HG03460 (cell line): ENCODE results near the gene LMO1.
A peak's percentile ranks its signal among the peaks of the same experiment; 100 is the strongest.

Experiments
- ATAC-seq: cut with Tn5 transposase; IDR thresholded peaks from one replicate; pipeline ENCODE4 v1.9.1; 2021; ENCODE audit not compliant: unreplicated experiment

The LMO1 gene

DNA sequence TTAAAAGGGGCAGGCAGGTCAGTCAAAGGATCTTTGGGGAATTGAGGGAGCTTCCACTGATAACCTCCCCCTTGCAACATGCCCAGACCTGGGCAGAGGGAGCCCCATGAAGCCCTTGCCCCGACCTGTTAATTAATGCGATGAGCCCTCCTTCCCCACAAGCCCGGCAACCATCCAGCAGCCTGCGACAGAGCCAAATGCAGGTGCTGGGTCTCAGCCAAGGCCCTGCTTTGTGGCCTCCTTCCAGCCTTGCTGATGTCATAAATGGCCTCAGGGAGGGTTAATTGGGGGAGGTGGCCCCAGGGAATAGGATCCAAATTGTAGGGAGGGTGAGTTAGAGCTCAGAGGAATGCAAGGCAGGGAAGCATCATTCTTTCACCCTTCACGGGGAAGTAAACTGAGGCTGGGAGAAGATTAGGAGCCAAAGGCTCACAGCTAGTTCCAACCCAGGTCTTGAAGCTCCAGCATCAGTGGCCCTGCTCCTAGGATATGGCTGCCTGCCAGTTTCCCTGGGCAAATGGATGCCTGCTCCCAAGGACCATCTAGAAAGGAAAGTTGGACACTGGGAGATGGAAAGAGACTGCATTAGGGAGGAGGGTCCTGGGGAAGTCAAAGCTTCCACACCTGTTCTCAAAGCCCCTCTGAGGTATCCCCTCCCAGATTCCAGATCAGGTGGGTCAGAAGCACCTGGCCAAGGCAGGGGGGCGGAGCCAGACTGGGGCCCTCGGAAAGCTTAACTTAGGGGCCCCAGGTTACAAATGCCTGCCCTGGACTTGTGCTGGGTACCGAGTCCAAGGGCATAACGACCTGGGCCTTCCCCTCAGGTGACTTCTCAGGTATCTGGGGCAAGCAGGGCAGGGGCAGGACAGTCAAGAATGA lies 34.1 kb downstream of the LMO1 start:
- no peak for ATAC-seq

DNA sequence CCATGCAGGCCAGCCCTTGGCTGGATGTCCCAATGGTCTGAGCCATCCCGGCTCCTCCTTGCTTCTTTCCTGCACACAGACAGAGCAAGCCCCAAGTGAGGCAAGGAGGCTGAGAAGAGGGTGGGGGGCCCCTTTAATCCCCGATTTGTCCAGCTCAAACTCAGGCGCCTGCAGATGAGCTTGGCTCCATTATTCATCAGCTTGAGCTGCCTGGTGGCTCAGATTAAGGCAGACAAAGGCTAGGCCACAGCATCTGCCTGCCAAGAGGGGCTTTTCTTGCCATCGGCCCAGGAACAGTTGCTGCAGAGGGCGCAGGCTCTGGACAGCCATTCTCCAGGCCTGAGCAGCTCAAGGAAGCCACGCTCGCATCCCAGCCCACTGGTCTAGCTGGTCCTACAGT lies 35.4 kb downstream of the LMO1 start:
- ATAC-seq, result no peak

DNA sequence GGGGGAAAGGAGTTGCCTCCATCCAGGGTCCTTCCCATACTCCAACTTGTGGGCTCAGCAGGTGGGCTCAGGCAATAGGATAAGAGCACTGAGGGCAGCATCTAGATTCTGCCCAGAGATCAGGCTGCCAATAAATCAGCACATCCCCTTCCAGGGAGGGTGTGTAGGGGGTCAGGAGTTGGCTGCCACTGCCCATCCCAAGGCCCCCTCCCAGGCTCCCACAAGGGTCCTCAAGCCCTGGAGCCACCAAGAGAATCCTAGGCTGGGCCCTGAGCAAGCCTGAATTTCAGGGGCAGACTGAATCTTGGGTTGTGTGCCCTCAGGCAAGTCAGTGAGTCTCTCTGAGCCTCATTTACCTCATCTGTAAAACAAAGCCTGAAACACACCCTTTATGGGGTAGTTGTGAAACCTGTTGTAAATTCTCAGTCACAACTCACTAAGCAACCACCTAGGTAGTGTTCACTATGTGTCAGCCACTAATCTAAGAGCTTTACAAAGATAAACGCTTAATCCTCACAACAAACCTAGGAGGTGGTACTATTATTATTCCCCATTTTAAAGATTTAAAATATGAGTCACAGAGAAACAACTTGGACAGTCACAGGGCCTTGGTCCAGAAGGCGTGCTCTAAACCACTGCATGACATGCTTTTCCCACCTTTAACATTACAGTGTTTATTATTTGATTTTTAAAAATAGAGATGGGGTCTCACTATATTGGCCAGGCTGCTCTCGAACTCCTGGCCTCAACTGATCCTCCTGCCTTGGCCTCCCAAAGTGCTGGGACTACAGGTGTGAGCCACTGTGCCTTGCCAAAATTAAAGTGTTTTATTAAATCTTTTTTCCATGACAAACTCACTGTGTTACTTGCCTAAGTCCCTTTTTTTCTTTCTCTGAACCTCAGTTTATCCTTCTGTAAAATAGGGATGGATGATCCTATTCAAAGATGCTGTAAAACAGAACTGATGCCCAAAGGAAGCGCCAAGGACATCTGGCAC lies 36.2 kb downstream of the LMO1 start:
- no peak for ATAC-seq

DNA sequence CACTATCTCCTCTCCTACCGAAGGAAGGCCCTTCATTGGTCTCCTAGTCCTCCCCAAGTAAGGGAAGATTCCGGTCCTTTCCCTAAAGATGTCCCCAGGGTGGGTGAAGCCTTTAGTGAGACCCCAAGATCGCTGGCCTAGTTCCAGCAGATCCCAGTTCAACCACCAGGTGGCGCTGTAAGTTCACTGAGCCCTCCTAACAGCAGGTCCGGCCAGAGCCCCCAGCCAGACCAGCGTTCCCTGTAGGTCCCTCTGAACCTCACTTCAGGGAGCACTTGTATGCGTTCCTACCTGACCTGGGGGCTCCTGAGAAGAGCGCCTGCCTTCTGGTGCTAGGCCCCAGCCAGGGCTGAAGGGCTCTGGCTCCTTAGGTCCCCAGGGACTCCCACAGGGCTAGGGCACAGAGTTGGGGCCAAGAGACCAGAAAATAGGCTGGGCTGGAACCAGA lies 38.1 kb downstream of the LMO1 start:
- peak; percentile 48 for ATAC-seq

DNA sequence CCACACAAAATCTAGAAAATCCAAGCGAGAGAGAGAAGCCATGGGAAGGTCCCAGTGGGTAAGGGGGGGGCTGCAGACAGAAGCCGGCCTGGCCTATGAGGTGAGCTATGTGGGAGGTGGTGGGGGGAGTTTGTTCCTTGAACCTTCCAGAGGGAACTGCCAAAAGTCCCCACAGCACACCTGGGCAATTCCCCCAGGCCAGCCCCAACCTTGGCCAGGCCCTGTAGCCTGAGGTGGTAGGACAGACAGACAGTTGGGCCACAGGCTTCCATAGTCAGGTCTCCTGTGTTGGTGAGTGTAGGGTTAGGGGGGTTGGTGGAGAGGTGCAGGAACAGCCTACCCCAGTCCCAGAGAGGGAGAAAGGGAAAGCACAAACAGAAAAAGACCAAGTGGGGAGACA lies 39.0 kb downstream of the LMO1 start:
- no peak for ATAC-seq

GRCh38 chr11:8224161-8224591 lies 39.5 kb downstream of the LMO1 start:
- no peak for ATAC-seq

DNA sequence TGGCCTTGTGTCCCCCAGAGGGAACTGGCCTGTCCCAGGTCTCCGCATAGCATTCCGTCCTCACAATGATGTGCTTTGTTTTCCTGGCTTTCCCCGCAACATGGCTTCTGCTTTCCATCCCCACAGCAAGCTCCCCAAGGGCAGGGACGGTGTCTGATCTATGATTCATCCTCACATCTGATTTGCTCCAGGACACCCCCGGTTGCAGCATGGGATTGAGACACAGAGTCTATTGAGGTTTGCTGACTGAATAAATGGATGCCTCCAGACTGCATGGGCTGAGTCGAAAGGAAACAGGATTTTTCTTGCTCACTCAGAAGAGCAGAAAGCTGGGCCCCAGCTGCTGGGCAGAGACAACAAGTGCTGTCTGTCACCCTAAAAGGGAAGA lies 40.2 kb downstream of the LMO1 start:
- no peak for ATAC-seq

DNA sequence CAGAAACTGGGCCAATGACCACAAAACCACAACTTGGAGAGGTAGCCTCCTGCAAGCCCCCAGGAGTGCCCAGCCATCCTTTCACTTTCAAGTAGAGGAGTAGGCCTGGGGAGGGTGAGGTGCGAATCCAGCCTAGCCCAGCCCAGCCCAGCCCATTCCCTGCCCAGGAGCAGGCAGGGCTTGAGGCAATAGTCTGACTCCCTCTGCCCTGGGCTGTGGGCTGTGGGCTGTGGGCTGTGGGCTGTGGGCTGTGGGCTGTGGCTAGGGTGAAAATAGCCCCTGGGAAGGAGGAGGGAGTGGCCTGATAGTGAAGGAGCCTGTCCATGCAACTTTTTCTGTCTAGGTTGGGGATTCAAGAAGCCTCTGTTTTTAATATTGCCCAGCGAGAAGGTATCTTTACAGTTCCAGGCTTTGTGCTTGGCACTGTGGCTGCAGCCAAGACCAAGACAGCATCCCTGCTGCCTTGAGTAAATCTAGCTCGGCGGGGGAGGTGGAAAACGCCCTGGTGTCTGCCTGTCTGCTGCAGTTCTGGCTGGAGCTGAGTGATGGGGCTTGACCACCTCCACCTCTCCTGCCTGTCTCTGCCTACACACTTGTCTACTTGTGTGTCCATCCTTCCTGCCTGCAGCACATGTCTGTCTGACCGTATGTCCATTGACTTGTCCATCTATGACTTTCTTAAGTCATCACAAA lies 40.7 kb downstream of the LMO1 start:
- no peak for ATAC-seq

GRCh38 chr11:8221917-8222495 lies 41.7 kb downstream of the LMO1 start:
- no peak for ATAC-seq

DNA sequence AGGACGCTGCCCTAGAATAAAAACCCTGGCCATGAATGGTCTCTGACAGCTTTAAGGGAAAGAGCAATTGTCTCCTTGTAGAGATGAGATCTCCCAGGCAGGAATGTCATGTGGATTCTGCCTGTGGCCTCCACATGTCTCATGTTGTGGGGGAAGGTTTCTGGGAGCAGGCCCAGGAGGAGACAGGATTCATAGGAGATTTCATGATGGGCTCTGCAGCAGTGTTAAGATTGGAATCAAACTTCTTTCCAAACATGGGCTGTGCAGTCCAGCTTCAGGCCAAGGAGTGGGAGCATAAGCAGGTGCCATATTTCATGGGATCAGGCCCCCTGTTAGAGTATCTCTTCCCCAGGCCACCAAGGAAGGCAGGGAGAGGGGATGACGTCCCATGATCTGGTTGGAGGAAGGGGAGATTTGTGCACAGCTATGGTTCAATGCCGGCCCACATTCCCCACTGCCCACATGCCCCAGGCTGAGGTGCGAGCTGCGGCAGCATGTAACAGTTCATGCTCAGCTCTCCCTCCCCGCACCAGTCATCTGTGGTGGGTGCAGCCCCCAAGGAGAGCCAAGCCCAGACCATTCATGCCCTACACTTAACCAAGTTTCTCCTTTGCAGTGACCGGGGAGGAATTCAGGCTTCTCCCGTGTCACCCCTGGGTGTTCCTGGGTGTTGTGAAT lies 42.5 kb downstream of the LMO1 start:
- ATAC-seq, result no peak

- no peak for ATAC-seq
Measured at GRCh38 chr11:8220261-8221045, 43.2 kb downstream of the LMO1 start.

DNA sequence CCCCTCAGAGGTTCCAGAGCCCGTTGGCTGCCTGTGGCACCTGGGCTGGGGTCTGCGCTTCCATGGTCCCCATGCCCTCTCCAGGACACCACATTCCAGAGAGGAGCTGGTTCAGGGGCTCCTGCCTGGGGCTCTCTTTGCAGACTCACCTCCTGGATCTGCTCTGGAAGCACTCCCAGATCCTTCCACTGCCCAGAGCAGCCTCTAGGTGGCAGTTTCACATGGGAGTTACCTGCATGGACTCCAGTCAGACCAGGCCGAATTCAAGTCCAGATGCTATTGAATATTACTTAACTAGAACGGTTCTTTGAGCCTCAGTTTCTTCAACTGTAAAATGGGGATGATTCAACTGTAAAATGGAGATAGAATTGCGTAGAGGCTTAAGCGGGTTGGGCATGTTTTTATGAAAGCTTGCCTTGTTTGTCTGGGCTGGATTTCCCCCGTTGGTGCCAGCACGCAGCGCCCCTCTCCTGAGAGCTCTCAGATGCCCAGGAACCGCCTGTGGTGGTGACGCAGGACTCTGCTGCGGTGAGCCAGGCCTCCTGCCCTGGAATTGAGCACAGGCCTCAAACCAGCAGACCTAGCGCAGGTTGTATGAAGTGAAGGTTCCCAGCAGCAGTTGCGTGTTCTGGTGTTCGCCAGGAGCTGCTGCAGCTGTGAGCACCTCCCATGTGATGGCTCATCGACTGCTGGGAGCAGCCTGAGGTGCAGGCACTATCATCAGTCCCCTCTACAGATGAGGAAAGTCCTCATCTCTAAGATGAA lies 44.2 kb downstream of the LMO1 start:
- peak; percentile 67 for ATAC-seq

DNA sequence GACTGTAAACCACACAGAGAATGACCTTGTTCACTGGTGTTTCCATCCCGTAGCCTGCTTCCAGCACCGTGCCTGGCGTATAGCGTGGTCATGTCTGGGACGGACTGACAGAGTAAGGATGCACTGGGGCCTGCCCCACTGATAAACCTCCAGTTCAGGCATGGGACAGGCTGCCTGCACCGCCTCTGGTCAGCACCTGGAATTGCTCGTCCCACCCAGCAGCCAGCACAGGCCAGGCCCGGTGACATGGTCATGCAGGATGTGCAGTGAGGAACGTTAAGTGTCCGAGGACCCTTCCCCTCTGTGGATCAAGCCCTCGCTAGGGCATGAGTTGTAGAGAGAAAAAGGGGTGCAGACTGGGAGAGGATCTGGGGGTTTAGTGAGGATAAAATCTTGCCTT lies 44.8 kb downstream of the LMO1 start:
- no peak for ATAC-seq

DNA sequence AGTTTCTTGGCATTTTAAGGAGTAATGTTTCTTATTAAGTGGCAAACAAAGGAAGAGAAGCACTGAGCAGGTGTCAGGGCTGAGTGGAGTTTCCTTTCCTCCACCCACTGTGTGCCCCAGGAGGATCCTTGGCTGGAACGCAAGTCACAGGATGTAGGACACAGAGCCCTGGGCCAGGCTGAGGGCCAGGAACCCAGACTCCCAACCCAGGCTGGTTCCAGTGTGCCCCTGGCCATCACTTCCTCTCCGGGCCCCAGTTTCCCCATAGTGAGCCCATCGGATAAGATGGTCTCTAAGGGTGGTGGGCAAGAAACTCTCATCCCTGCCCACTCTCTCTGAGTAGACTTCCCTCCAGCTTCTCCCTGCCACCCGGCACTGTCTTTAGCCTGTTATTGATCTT lies 45.3 kb downstream of the LMO1 start:
- no peak for ATAC-seq

DNA sequence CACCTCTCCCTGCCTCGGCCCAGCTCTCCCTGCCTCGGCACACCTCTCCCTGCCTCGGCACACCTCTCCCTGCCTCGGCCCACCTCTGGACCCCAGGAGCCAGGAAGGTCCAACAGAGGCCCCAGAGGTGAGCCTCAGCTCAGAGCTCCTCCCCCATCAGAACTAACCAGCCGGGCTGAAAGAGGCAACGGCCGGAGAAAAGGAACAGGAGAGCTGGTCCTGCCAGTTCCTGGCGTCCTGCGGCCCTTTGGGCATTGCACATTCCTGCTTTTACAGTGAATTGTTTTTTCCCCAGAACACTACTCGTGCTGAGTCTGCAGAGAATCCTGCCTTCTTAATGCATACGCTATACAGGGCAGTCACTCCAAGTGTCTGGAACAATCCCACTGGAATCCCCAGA lies 45.8 kb downstream of the LMO1 start:
- ATAC-seq, result no peak

- ATAC-seq, result no peak
Measured at GRCh38 chr11:8217136-8217535, 46.5 kb downstream of the LMO1 start.

GRCh38 chr11:8213376-8213775 lies 50.3 kb downstream of the LMO1 start:
- ATAC-seq, result no peak

- no peak for ATAC-seq
Measured at GRCh38 chr11:8209208-8209807, 54.4 kb downstream of the LMO1 start.
